HT1080 (cell line): ENCODE results near the gene PROK1. TPM values are rescaled to one million over a fixed set of nuclear protein-coding genes. Genes with fewer than 3 reads are reported as not detected.
"Not testable (repeated sequence)": the region's sequence is repeated elsewhere in the genome, so short reads cannot be mapped to it uniquely, and the experiment has no call there.

Experiments
- DNase-seq: peaks from one replicate; pipeline ENCODE4 v3.0.0-alpha.2; 2015; ENCODE audit warnings: low read depth
- total RNA-seq: library from RNA; depleted of rRNA; stranded (reverse); fragments of >200 nt; shearing (Covaris generic); gene quantifications from 2 replicates; pipeline ENCODE4 v1.2.3, GENCODE V29; 2014

Gene PROK1
- total RNA-seq, 1 experiment from 2014 or later, result not detected

GRCh38 chr1:110433213-110433612 lies 17.7 kb upstream of the PROK1 start:
- no peak for DNase-seq

- DNase-seq, result peak; percentile 70
These were observed 17.1 kb upstream of the PROK1 start for GRCh38 chr1:110433803-110434202.

GRCh38 chr1:110434946-110435345 lies 16.0 kb upstream of the PROK1 start:
- no peak for DNase-seq

GRCh38 chr1:110436635-110437034 lies 14.3 kb upstream of the PROK1 start:
- DNase-seq, result no peak

- not testable (repeated sequence) for DNase-seq
These were observed 13.2 kb upstream of the PROK1 start for GRCh38 chr1:110437645-110438299.

GRCh38 chr1:110438893-110439292 lies 12.1 kb upstream of the PROK1 start:
- DNase-seq, result no peak

- not testable (repeated sequence) for DNase-seq
These were observed 11.1 kb upstream of the PROK1 start for GRCh38 chr1:110439873-110440272.

GRCh38 chr1:110440877-110441276 lies 10.1 kb upstream of the PROK1 start:
- no peak for DNase-seq

- no peak for DNase-seq
These were observed 9.1 kb upstream of the PROK1 start for GRCh38 chr1:110441888-110442287.

- no peak for DNase-seq
These were observed 7.5 kb upstream of the PROK1 start for GRCh38 chr1:110443451-110443850.

- DNase-seq, result no peak
These were observed 6.4 kb upstream of the PROK1 start for GRCh38 chr1:110444561-110444960.

GRCh38 chr1:110449661-110450651 lies 993 bp upstream of the PROK1 start:
- DNase-seq, result no peak

GRCh38 chr1:110452330-110452729 lies 1.4 kb downstream of the PROK1 start:
- DNase-seq, result no peak

GRCh38 chr1:110453829-110454228 lies 2.9 kb downstream of the PROK1 start:
- no peak for DNase-seq

GRCh38 chr1:110454328-110454727 lies 3.4 kb downstream of the PROK1 start:
- no peak for DNase-seq

- DNase-seq, result no peak
These were observed 4.2 kb downstream of the PROK1 start for GRCh38 chr1:110455151-110455550.

- DNase-seq, result no peak
These were observed 6.3 kb downstream of the PROK1 start for GRCh38 chr1:110457206-110457605.

GRCh38 chr1:110460253-110461220 lies 9.6 kb downstream of the PROK1 start:
- peak; percentile 74 for DNase-seq

- DNase-seq, result no peak
These were observed 11.1 kb downstream of the PROK1 start for GRCh38 chr1:110462093-110462492.

- no peak for DNase-seq
These were observed 12.0 kb downstream of the PROK1 start for GRCh38 chr1:110462964-110463363.

- no peak for DNase-seq
These were observed 12.8 kb downstream of the PROK1 start for GRCh38 chr1:110463725-110464124.
